Endodermal cell (in vitro differentiated cells): ENCODE measurements around the gene TRPM3. TPM values are rescaled to one million over a fixed set of nuclear protein-coding genes. Genes with fewer than 3 reads are reported as not detected.

Experiments
- DNase-seq: peaks from one replicate; pipeline ENCODE4 v3.0.0-alpha.2; 2017
- H3K27ac ChIP-seq: 2 replicates; pipeline ENCODE4 v1.5.1; 2013; ENCODE audit warnings: mild to moderate bottlenecking, low read depth, low read length, moderate library complexity
- H3K27me3 ChIP-seq: 2 replicates; pipeline ENCODE4 v1.6.1; 2013; ENCODE audit warnings: mild to moderate bottlenecking, low read length, moderate library complexity; ENCODE audit not compliant: insufficient read depth, control insufficient read depth, poor library complexity, severe bottlenecking
- H3K36me3 ChIP-seq: 2 replicates; pipeline ENCODE4 v1.7.0; 2013; ENCODE audit warnings: mild to moderate bottlenecking, low read length, moderate library complexity; ENCODE audit not compliant: control insufficient read depth, insufficient read depth
- H3K4me1 ChIP-seq: one replicate; pipeline ENCODE4 v1.7.0; 2013; ENCODE audit warnings: low read length; ENCODE audit not compliant: control insufficient read depth, insufficient read depth
- H3K4me3 ChIP-seq: 2 replicates; pipeline ENCODE4 v1.5.1; 2013; ENCODE audit warnings: mild to moderate bottlenecking, low read length, moderate library complexity
- H3K9ac ChIP-seq: 2 replicates; pipeline ENCODE4 v1.6.1; 2013; ENCODE audit warnings: mild to moderate bottlenecking, low read length, moderate library complexity; ENCODE audit not compliant: poor library complexity, severe bottlenecking; ENCODE audit errors: extremely low read depth
- H3K9me3 ChIP-seq: 2 replicates; pipeline ENCODE4 v1.6.1; 2013; ENCODE audit warnings: mild to moderate bottlenecking, low read length, moderate library complexity; ENCODE audit not compliant: control insufficient read depth
- H3K27ac Mint-ChIP-seq: 2 replicates; pipeline ENCODE4 v1.8.0; 2020; ENCODE audit warnings: mixed read lengths
- H3K27me3 Mint-ChIP-seq: 2 replicates; pipeline ENCODE4 v1.8.0; 2021; ENCODE audit warnings: mild to moderate bottlenecking, mixed read lengths; ENCODE audit not compliant: insufficient read depth
- H3K36me3 Mint-ChIP-seq: 2 replicates; pipeline ENCODE4 v1.8.0; 2020; ENCODE audit warnings: low read depth, mixed read lengths
- H3K4me1 Mint-ChIP-seq: 2 replicates; pipeline ENCODE4 v1.8.0; 2020; ENCODE audit warnings: mixed read lengths
- H3K4me3 Mint-ChIP-seq: 2 replicates; pipeline ENCODE4 v1.8.0; 2020; ENCODE audit warnings: mild to moderate bottlenecking, moderate library complexity, mixed read lengths
- H3K9me3 Mint-ChIP-seq: 2 replicates; pipeline ENCODE4 v1.8.0; 2020; ENCODE audit warnings: mild to moderate bottlenecking, mixed read lengths
- CTCF ChIP-seq: fragments of 200-600 bp; sonication (generic); conservative IDR thresholded peaks from 2 replicates; pipeline ENCODE4 v1.5.0; 2021; ENCODE audit warnings: antibody characterized with exemption, mild to moderate bottlenecking
- WGBS, 2 experiments: methylation state at CpG; one replicate each; pipeline versions ENCODE4 v1.1.5 to v1.1.7; 2013; ENCODE audit warnings: missing lambda C conversion rate in 2 of 2, mixed read lengths in 1 of 2; ENCODE audit not compliant: insufficient coverage in 1 of 2, insufficient read length in 1 of 2; 5-methylcytosine and 5-hydroxymethylcytosine counted together
- total RNA-seq, 2 donors: library from RNA; stranded (reverse); fragmentation: NEBNext Ultra II Directional in 1 of 2; extraction: Animal tissue kit (Norgen Biotek cat#: 25700) in 1 of 2; gene quantifications; 2 replicates in 1 of 2; 3 replicates in 1 of 2; pipeline ENCODE4 v1.2.1, GENCODE V29; 2021

TRPM3 gene
- total RNA-seq, 2 donors from 2014 or later, result 1.8 to 2.5 TPM

DNA sequence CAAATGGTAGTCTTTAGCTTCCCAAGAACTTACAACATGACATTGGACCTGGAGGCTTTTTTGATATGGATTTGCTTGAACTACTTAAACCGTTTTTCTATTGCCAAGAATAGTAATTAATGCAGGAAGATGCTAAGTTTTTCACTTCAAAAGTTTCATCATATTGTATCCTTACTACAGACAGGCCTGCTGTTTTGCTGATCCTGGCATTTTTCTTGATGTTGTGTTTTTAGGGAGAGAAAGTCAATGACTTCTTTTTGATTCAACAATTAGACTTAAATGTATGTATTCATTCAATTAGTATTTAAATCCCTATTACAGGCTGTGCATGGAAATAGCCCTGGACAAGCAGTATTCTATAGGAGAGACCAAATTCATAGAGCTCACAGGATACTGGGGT is 172.7 kb downstream of the TRPM3 start:
- DNase-seq, result no peak
- H3K36me3 ChIP-seq, result no peaks in the 10 kb centered on the region
- no peak overlapping the region for H3K9ac ChIP-seq
- no peak overlapping the region for H3K27ac ChIP-seq
- Mint-ChIP-seq H3K27me3 (no peaks in the 10 kb centered on the region), H3K9me3 (no peaks in the 10 kb centered on the region), H3K27ac (no peak overlapping the region), H3K4me3 (no peak overlapping the region), H3K36me3 (no peaks in the 10 kb centered on the region), H3K4me1 (peaks cover 16% of the 10 kb centered on the region)
- H3K27me3 ChIP-seq, result no peaks in the 10 kb centered on the region
- H3K4me3 ChIP-seq, result no peak overlapping the region
- WGBS, 2 experiments, result 75% methylated on average over 1 of the region's 1 CpG; no CpG with 5 or more reads in 1 of the 2 experiments
- TF ChIP-seq CTCF, result no peak
- H3K4me1 ChIP-seq, result peaks cover 6% of the 10 kb centered on the region
- no peaks in the 10 kb centered on the region for H3K9me3 ChIP-seq

DNA sequence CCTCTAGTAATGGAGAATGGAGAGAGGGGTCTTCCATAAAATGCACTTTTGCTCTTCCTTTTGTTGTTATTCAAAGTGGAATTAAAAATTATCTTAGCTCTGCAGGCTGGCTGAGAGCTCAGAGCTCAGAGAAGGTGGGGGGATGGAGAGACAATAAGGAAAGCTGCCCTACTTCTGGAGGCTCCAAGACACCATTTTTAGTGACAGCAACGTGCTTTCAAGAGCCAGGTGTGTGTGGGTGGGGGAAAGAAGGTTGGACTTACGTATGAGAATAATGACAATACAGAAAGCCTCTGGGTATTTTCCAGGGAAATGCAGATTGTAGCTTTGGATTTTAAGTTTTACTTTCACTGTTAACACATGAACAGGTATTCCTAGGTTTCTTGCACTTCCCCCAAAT is 173.9 kb downstream of the TRPM3 start:
- Histone ChIP-seq H3K4me3 (no peak overlapping the region), H3K27me3 (no peaks in the 10 kb centered on the region), H3K27ac (no peak overlapping the region), H3K4me1 (peaks cover 9% of the 10 kb centered on the region), H3K9me3 (no peaks in the 10 kb centered on the region), H3K9ac (no peak overlapping the region), H3K36me3 (no peaks in the 10 kb centered on the region)
- Mint-ChIP-seq H3K27ac (no peak overlapping the region), H3K36me3 (no peaks in the 10 kb centered on the region), H3K9me3 (no peaks in the 10 kb centered on the region), H3K4me1 (peaks cover 11% of the 10 kb centered on the region), H3K4me3 (no peak overlapping the region), H3K27me3 (no peaks in the 10 kb centered on the region)
- WGBS, 2 experiments, result 68 to 80% methylated on average over 1 to 2 of the region's 2 CpGs
- DNase-seq, result no peak
- no peak for TF ChIP-seq CTCF

DNA sequence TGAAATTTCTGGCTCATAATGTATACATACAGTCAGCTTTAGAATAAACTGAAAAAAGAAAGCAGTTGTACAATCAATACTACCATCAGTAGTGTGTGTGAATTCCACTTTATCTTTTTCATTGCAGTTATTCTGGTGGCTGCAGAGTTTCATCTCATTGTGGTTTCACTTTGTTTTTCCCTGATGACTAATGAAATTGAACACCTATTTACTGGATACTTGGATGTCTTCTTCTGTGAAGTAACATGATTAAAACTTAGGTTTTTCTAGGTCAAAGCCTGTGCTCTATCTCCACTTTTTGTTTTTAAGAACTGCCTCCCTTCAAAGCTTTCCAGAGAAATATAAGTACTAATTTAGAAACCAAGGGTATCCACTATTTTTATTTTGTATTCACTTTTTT is 174.3 kb downstream of the TRPM3 start:
- no peak for DNase-seq
- no peaks in the 10 kb centered on the region for H3K9me3 Mint-ChIP-seq
- no peak overlapping the region for H3K4me3 Mint-ChIP-seq
- H3K4me1 Mint-ChIP-seq, result peaks cover 10% of the 10 kb centered on the region
- H3K27ac ChIP-seq, result no peak overlapping the region
- no peak overlapping the region for H3K27ac Mint-ChIP-seq
- H3K27me3 ChIP-seq, result no peaks in the 10 kb centered on the region
- no peaks in the 10 kb centered on the region for H3K27me3 Mint-ChIP-seq
- no peaks in the 10 kb centered on the region for H3K36me3 Mint-ChIP-seq
- H3K4me1 ChIP-seq, result peaks cover 9% of the 10 kb centered on the region
- H3K4me3 ChIP-seq, result no peak overlapping the region
- H3K9me3 ChIP-seq, result no peaks in the 10 kb centered on the region
- H3K9ac ChIP-seq, result no peak overlapping the region
- TF ChIP-seq CTCF, result no peak
- H3K36me3 ChIP-seq, result no peaks in the 10 kb centered on the region
